Activated naive CD8-positive, alpha-beta T cell treated with anti-CD3 and anti-CD28 coated beads for 36 hours (primary cell): Measurements from ENCODE around the gene FANCC. TPM values are rescaled to one million over a fixed set of nuclear protein-coding genes. Genes with fewer than 3 reads are reported as not detected.

Experiments used
- DNase-seq: peaks from one replicate; pipeline ENCODE4 v3.0.0; 2021
- H3K27ac Mint-ChIP-seq: one replicate; pipeline ENCODE4 v1.8.0; 2022; ENCODE audit warnings: mild to moderate bottlenecking, moderate library complexity, mixed read lengths
- H3K27me3 Mint-ChIP-seq: one replicate; pipeline ENCODE4 v1.8.0; 2022; ENCODE audit warnings: mild to moderate bottlenecking, mixed read lengths
- H3K36me3 Mint-ChIP-seq: one replicate; pipeline ENCODE4 v1.8.0; 2021; ENCODE audit warnings: mild to moderate bottlenecking, mixed read lengths
- H3K4me1 Mint-ChIP-seq: one replicate; pipeline ENCODE4 v1.8.0; 2021; ENCODE audit warnings: mixed read lengths
- H3K4me3 Mint-ChIP-seq: one replicate; pipeline ENCODE4 v1.8.0; 2022; ENCODE audit warnings: mild to moderate bottlenecking, moderate library complexity, mixed read lengths
- H3K9me3 Mint-ChIP-seq: one replicate; pipeline ENCODE4 v1.8.0; 2022; ENCODE audit warnings: mixed read lengths
- total RNA-seq, 2 experiments: library from RNA; stranded (reverse); gene quantifications; one replicate each; pipeline ENCODE4 v1.2.3, GENCODE V29; 2021

The FANCC gene
- total RNA-seq, 2 experiments from 2014 or later = 16.0 to 16.5 TPM

- no peak overlapping the region for H3K4me3 Mint-ChIP-seq
- no peaks in the 10 kb centered on the region for H3K27me3 Mint-ChIP-seq
- H3K27ac Mint-ChIP-seq = no peak overlapping the region
- no peaks in the 10 kb centered on the region for H3K9me3 Mint-ChIP-seq
- H3K4me1 Mint-ChIP-seq = peaks cover under 1% of the 10 kb centered on the region
- H3K36me3 Mint-ChIP-seq = peaks cover 2% of the 10 kb centered on the region
- DNase-seq = no peak
These were observed 184.9 kb downstream of the FANCC start for GRCh38 chr9:95132366-95133324.

DNA sequence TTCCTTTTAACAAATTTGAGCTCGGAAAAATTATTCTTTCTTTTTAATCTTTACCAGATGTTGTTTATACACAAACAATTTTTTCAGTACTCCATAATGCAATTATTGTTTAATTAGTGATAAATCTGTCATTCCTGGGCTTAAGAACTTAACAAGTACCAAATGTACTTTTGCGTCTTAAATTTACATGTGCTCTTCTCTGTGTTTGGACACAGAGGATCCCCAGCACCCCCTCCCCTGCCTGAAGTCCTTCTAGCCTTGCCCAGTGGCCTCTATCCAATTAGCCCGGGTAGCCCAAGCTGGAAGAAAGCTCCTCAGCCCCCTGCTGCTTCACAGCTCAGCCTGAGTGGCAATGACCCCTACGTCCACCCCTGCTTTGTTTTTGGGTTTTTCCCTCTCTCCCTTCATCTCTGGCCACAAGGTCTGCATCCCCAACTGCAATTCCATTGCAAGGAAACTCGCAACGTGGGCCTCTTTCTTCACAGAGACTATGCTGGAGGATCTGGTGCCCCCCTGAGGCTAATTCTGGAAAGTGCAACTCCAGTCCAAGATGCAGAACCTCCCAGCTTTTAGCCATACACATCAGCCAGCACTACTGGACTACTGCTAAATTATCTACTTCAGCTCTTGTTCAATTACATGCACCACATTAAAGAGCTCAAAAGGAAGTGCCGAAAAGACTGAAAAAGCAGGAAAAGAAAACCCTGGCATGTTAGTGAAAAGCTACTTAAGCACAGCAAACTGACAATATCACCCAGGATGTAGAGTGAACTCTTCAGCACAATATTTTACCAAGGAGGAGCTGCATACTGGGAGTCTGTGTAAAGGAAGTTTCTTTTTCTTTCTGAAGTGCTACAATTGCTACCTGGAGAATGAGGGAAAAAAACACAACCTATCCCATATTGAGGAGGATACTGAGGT is 186.2 kb downstream of the FANCC start:
- H3K27me3 Mint-ChIP-seq = no peaks in the 10 kb centered on the region
- H3K27ac Mint-ChIP-seq = no peak overlapping the region
- peaks cover 2% of the 10 kb centered on the region for H3K4me1 Mint-ChIP-seq
- DNase-seq = peak; percentile 21
- H3K9me3 Mint-ChIP-seq = no peaks in the 10 kb centered on the region
- peaks cover 2% of the 10 kb centered on the region for H3K36me3 Mint-ChIP-seq
- no peak overlapping the region for H3K4me3 Mint-ChIP-seq

- Mint-ChIP-seq H3K36me3 (peaks cover 2% of the 10 kb centered on the region), H3K4me1 (peaks cover 2% of the 10 kb centered on the region), H3K27me3 (no peaks in the 10 kb centered on the region), H3K27ac (no peak overlapping the region), H3K9me3 (no peaks in the 10 kb centered on the region), H3K4me3 (no peak overlapping the region)
- no peak for DNase-seq
These were observed 187.0 kb downstream of the FANCC start for GRCh38 chr9:95130484-95130883.

DNA sequence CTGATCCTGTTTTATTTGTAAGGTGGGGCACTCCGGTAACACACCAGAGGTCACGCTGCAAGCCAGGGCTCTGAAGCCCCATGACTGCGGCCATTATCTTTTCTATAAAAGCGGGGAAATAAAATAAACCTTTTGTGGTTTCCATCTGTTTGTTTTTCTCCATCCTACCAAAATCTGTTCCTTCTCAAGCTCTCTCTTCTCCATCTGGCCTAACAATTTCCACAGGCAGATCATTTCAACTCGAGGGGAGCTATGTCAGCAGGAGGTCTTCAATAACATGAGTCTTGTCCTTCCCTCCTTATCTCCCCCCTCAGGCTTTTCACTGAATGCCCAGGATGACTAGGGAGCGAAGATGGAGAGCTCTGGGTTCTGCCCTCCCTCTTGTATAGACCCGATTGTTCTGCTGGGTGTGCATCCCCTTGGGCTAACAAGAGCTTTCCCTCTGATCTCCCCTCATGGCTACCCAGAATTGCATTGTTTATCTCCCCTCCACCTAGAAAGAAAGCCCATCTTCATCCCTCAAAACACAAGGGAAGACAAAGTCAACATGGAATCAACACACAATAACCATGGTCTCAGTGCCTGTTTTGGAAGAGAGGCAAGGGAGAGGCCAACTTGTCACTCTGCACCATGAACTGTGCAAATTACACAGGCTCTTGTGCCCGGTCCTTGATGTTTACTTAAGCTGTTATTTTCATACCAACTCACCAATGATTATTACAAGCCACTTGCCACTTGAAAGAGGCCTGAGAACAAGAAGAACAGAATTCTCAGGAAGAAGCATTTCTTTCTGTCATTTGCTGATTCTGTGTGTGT is 187.8 kb downstream of the FANCC start:
- no peak overlapping the region for H3K4me3 Mint-ChIP-seq
- no peaks in the 10 kb centered on the region for H3K36me3 Mint-ChIP-seq
- no peaks in the 10 kb centered on the region for H3K27me3 Mint-ChIP-seq
- peaks cover 2% of the 10 kb centered on the region for H3K4me1 Mint-ChIP-seq
- H3K9me3 Mint-ChIP-seq = no peaks in the 10 kb centered on the region
- no peak overlapping the region for H3K27ac Mint-ChIP-seq
- no peak for DNase-seq

- H3K4me1 Mint-ChIP-seq = peaks cover 2% of the 10 kb centered on the region
- H3K9me3 Mint-ChIP-seq = no peaks in the 10 kb centered on the region
- no peaks in the 10 kb centered on the region for H3K36me3 Mint-ChIP-seq
- no peak for DNase-seq
- H3K4me3 Mint-ChIP-seq = no peak overlapping the region
- H3K27ac Mint-ChIP-seq = no peak overlapping the region
- H3K27me3 Mint-ChIP-seq = no peaks in the 10 kb centered on the region
These were observed 189.4 kb downstream of the FANCC start for GRCh38 chr9:95128177-95128524.

- Mint-ChIP-seq H3K36me3 (no peaks in the 10 kb centered on the region), H3K9me3 (no peaks in the 10 kb centered on the region), H3K27me3 (no peaks in the 10 kb centered on the region), H3K4me3 (no peak overlapping the region), H3K4me1 (peaks cover 2% of the 10 kb centered on the region), H3K27ac (no peak overlapping the region)
- DNase-seq = peak; percentile 76
These were observed 190.0 kb downstream of the FANCC start for GRCh38 chr9:95127249-95128176.

DNA sequence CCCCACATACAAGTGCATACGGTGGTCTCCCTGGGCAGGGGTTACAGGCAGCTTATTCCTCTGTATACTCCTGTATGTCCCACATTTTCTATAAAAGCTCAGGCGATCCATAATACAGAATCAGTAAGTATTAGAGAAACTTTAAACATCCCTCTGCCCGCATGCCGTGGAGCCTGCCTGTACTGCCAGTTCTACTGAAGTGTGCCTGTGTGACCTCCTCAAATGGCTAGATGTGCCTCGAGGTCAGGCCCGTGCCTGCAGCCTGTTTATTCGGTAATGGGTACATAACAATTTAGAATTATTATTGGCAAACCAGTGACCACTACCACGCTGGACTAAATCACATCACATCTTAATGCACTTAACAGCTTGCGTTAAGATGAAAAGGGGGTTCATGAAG is 190.8 kb downstream of the FANCC start:
- H3K27me3 Mint-ChIP-seq = no peaks in the 10 kb centered on the region
- no peaks in the 10 kb centered on the region for H3K9me3 Mint-ChIP-seq
- H3K4me3 Mint-ChIP-seq = no peak overlapping the region
- no peak for DNase-seq
- H3K36me3 Mint-ChIP-seq = no peaks in the 10 kb centered on the region
- no peak overlapping the region for H3K27ac Mint-ChIP-seq
- peaks cover 2% of the 10 kb centered on the region for H3K4me1 Mint-ChIP-seq

DNA sequence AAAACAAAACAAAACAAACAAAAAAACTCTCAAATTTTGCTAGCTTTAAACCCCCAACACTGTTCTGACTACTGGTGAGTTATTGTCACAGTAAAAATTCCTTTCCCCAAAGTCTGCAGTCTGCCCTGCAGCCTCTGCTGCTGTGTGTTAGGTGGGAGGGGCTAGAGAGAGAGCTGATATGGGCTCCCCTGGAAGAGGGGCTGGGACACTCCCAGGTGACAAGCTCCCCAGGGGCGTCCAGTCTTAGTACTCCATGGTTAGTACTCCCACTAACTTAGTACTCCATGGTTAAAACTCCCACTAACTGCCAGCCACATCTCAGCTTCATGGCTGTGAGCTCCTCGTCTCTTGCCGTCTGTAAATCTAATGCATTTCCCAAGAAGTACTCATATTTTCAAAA is 191.9 kb downstream of the FANCC start:
- Mint-ChIP-seq H3K4me1 (peaks cover 2% of the 10 kb centered on the region), H3K27me3 (no peaks in the 10 kb centered on the region), H3K36me3 (no peaks in the 10 kb centered on the region), H3K9me3 (no peaks in the 10 kb centered on the region), H3K4me3 (no peak overlapping the region), H3K27ac (no peak overlapping the region)
- DNase-seq = no peak

GRCh38 chr9:95124582-95125367 is 192.7 kb downstream of the FANCC start:
- H3K4me3 Mint-ChIP-seq = no peak overlapping the region
- H3K27ac Mint-ChIP-seq = no peak overlapping the region

DNA sequence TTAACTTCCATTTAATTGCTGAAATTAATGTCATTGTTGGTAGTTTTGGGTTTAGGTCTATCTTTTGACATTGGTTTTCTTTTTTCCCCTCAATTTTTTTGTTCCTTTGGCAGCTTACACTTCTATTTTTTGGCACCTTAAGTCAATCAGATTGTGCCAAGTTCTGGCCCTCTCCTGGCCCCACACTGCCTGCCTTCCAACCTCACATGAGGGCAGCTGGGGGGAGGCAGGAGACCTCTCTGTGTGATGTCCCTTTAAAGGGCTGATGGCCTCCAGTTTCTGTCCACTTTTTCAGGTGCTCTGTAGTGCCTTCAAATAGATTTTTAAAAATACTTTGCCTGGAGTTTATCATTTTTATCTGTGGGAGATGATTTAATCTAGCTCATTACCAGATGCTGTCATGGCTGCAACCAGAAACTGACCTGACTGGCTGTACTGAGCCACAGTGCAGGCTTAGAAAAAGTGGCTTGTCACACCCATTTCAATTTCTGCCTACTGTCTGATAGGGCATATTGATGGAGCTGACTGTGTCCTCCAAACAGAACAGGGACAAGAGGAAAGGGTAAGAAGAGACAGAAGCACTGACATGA is 196.6 kb downstream of the FANCC start:
- H3K4me1 Mint-ChIP-seq = no peaks in the 10 kb centered on the region
- DNase-seq = no peak
- H3K4me3 Mint-ChIP-seq = no peak overlapping the region
- H3K36me3 Mint-ChIP-seq = peaks cover 3% of the 10 kb centered on the region
- no peaks in the 10 kb centered on the region for H3K27me3 Mint-ChIP-seq
- no peaks in the 10 kb centered on the region for H3K9me3 Mint-ChIP-seq
- no peak overlapping the region for H3K27ac Mint-ChIP-seq

More at GRCh38 chr9:95124582-95125367, 192.7 kb downstream of the FANCC start:
- H3K4me1 Mint-ChIP-seq = peaks cover 2% of the 10 kb centered on the region
- H3K9me3 Mint-ChIP-seq = no peaks in the 10 kb centered on the region
- no peak for DNase-seq
- H3K36me3 Mint-ChIP-seq = no peaks in the 10 kb centered on the region
- no peaks in the 10 kb centered on the region for H3K27me3 Mint-ChIP-seq

- Mint-ChIP-seq H3K27ac (no peak overlapping the region), H3K4me1 (no peaks in the 10 kb centered on the region), H3K36me3 (peaks cover 3% of the 10 kb centered on the region), H3K9me3 (no peaks in the 10 kb centered on the region), H3K27me3 (no peaks in the 10 kb centered on the region), H3K4me3 (no peak overlapping the region)
- no peak for DNase-seq
These were observed 198.9 kb downstream of the FANCC start for GRCh38 chr9:95118596-95118995.

GRCh38 chr9:95116808-95117204 is 200.7 kb downstream of the FANCC start:
- peaks cover 3% of the 10 kb centered on the region for H3K36me3 Mint-ChIP-seq
- no peak for DNase-seq
- H3K27me3 Mint-ChIP-seq = no peaks in the 10 kb centered on the region
- no peak overlapping the region for H3K4me3 Mint-ChIP-seq
- no peaks in the 10 kb centered on the region for H3K4me1 Mint-ChIP-seq
- no peaks in the 10 kb centered on the region for H3K9me3 Mint-ChIP-seq
- no peak overlapping the region for H3K27ac Mint-ChIP-seq
